CD4-positive, alpha-beta T cell (primary cell): ENCODE data around the gene KCNAB3. TPM values are rescaled to one million over a fixed set of nuclear protein-coding genes. Genes with fewer than 3 reads are reported as not detected.

Source experiments
- ATAC-seq: fragments of 200-7000 bp; cut with Tn5 transposase; one replicate; pipeline ENCODE4 v1.10.0; 2022; ENCODE audit warnings: mild to moderate bottlenecking; ENCODE audit not compliant: poor library complexity
- CTCF ChIA-PET: fragments of 350-600 bp; sonication (Branson Sonifier 250); formaldehyde crosslinking; loops from one replicate; lab custom pipeline; 2021; ENCODE audit warnings: antibody characterized with exemption, inconsistent platforms; lab: Charles Lee
- POLR2A ChIA-PET: fragments of 350-600 bp; sonication (Branson Sonifier 250); formaldehyde crosslinking; loops from one replicate; lab custom pipeline; 2021; ENCODE audit warnings: antibody characterized with exemption, inconsistent platforms; lab: Charles Lee
- DNase-seq, 14 experiments: peaks; one replicate each; pipeline ENCODE4 v3.0.0-alpha.2; 2013 to 2020; ENCODE audit warnings: mixed read lengths in 2 of 14
- H3K27ac ChIP-seq, 2 donors: one replicate each; pipeline versions ENCODE4 v1.5.1 to v1.7.0; 2013; ENCODE audit warnings: low read length in 2 of 2, low read depth in 1 of 2, mild to moderate bottlenecking in 1 of 2
- H3K27me3 ChIP-seq, 2 experiments: 1 replicate in 1 of 2; 2 replicates in 1 of 2; pipeline versions ENCODE4 v1.6.1 to v1.7.0; 2013; ENCODE audit warnings: low read length in 2 of 2, control low read depth in 1 of 2, mild to moderate bottlenecking in 1 of 2, moderate library complexity in 1 of 2; ENCODE audit not compliant: insufficient read depth in 2 of 2, control insufficient read depth in 1 of 2
- H3K36me3 ChIP-seq: one replicate; pipeline ENCODE4 v1.6.1; 2013; ENCODE audit warnings: low read length, control low read depth; ENCODE audit not compliant: insufficient read depth
- H3K4me1 ChIP-seq: one replicate; pipeline ENCODE4 v1.6.1; 2013; ENCODE audit warnings: low read length, control low read depth; ENCODE audit not compliant: insufficient read depth
- H3K4me3 ChIP-seq: one replicate; pipeline ENCODE4 v1.5.1; 2013; ENCODE audit warnings: mild to moderate bottlenecking, low read length, moderate library complexity
- H3K9me3 ChIP-seq, 2 experiments: 1 replicate in 1 of 2; 2 replicates in 1 of 2; pipeline versions ENCODE4 v1.6.1 to v1.7.0; 2013; ENCODE audit warnings: low read length in 2 of 2, mild to moderate bottlenecking in 2 of 2, control low read depth in 1 of 2, moderate library complexity in 1 of 2; ENCODE audit not compliant: control insufficient read depth in 1 of 2, insufficient read depth in 1 of 2
- H3K27ac Mint-ChIP-seq: one replicate; pipeline ENCODE4 v1.8.0; 2020; ENCODE audit warnings: mixed read lengths
- H3K27me3 Mint-ChIP-seq: one replicate; pipeline ENCODE4 v1.8.0; 2021; ENCODE audit warnings: mixed read lengths
- H3K36me3 Mint-ChIP-seq: one replicate; pipeline ENCODE4 v1.8.0; 2021; ENCODE audit warnings: low read depth, mixed read lengths
- H3K4me1 Mint-ChIP-seq: one replicate; pipeline ENCODE4 v1.8.0; 2021; ENCODE audit warnings: low read depth, mixed read lengths
- H3K4me3 Mint-ChIP-seq: one replicate; pipeline ENCODE4 v1.8.0; 2020; ENCODE audit warnings: mild to moderate bottlenecking, mixed read lengths
- H3K9me3 Mint-ChIP-seq: one replicate; pipeline ENCODE4 v1.8.0; 2020; ENCODE audit warnings: mixed read lengths
- intact Hi-C, 2 experiments: fragments of 100-400 bp; cut with DNase I in 1 of 2; cut with micrococcal nuclease in 1 of 2; formaldehyde crosslinking; loops; one replicate each; pipeline versions ENCODE4 v1.15.1 to v1.9.0; 2023 to 2025; cut with DNase I, micrococcal nuclease
- total RNA-seq, 174 experiments: library from RNA in 2 of 174; stranded (reverse) in 2 of 174; gene quantifications; one replicate each; pipeline ENCODE4 v1.2.3 and lab custom pipeline; 2021 to 2026
- TF ChIP-seq, protein P1 (sequence below): fragments of 200-600 bp; IDR thresholded peaks from one replicate; pipeline ENCODE4 v1.8.0; 2022; ENCODE audit warnings: antibody characterized with exemption, mild to moderate bottlenecking

Gene KCNAB3
- total RNA-seq, 2 experiments from 2014 or later, result 7.1 to 8.2 TPM

DNA sequence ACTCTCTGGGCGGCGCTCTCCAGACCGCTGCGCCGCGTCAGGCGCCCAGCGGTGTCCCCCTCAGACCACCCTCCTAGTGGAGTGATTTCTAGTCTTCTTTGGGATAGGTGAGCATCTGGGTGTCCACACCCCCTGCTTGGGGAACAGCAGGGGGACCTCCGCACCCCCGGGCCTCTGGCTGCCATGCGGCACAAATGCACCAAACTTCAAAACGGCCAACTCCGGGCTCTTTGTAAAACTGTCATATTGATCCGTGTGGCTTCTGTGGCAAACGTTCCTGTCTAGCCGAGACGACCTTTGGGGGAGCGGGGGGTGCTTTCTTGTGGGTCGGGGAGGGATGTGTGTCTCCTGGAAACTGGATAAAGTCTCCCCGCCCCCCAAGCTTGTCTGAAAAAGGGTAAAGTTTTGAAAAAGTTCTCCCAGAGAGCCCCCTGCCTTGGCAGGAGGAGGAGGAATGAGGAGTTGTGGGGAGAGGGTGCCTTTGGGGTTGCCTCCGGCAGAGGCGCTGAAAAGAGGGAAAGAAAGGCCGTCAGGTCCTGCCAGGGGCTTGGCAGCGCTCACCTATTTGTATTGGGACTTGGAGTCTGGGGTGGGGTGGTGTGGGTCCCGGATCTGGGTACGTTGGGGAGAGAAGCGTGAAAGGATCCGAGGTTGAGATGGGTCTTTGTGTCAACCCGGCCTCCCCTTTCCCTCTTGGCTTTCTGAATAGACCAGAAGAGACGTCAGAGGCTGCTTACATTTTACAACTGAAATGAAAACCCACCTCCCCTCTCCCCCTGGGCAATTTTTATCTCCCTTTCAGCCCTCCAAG is 43.2 kb downstream of the KCNAB3 start:
- H3K4me1 ChIP-seq, result peaks cover 61% of the 10 kb centered on the region
- no peak overlapping the region for H3K4me3 Mint-ChIP-seq
- H3K9me3 ChIP-seq, result no peaks in the 10 kb centered on the region
- H3K4me3 ChIP-seq, result peak overlapping the region; percentile 98
- DNase-seq, result peak; percentile 23 to 85 (median 60)
- no peaks in the 10 kb centered on the region for H3K27me3 Mint-ChIP-seq
- H3K36me3 Mint-ChIP-seq, result peaks cover 4% of the 10 kb centered on the region
- no peaks in the 10 kb centered on the region for H3K9me3 Mint-ChIP-seq
- H3K4me1 Mint-ChIP-seq, result peaks cover 6% of the 10 kb centered on the region
- peak; percentile 10 for ATAC-seq
- intact Hi-C loops, result loop anchor here (1.0 to 5.0 kb wide), 5 partner anchors 24 to 52 kb away; partner anchors contain the start of genes CNTROB (in 1 of the 2), KDM6B (in 1 of the 2), NAA38 (in 1 of the 2) and TRAPPC1 (in 1 of the 2)
- no peak overlapping the region for H3K27ac Mint-ChIP-seq
- ChIA-PET POLR2A (interaction anchor here (0.9 to 1.9 kb wide), 8 partner anchors 18 to 103 kb away, joined by 3 to 18 read pairs (median 4); partner anchors contain the start of genes CNTROB, NAA38, RNF227 and TRAPPC1), CTCF (interaction anchor here (1.0 to 1.3 kb wide), 2 partner anchors 12 to 104 kb away, joined by 3 to 5 read pairs; no protein-coding TSS in a partner anchor)
- TF ChIP-seq, protein P1, sequence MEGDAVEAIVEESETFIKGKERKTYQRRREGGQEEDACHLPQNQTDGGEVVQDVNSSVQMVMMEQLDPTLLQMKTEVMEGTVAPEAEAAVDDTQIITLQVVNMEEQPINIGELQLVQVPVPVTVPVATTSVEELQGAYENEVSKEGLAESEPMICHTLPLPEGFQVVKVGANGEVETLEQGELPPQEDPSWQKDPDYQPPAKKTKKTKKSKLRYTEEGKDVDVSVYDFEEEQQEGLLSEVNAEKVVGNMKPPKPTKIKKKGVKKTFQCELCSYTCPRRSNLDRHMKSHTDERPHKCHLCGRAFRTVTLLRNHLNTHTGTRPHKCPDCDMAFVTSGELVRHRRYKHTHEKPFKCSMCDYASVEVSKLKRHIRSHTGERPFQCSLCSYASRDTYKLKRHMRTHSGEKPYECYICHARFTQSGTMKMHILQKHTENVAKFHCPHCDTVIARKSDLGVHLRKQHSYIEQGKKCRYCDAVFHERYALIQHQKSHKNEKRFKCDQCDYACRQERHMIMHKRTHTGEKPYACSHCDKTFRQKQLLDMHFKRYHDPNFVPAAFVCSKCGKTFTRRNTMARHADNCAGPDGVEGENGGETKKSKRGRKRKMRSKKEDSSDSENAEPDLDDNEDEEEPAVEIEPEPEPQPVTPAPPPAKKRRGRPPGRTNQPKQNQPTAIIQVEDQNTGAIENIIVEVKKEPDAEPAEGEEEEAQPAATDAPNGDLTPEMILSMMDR, result no peak
- H3K27me3 ChIP-seq, result no peaks in the 10 kb centered on the region
- H3K27ac ChIP-seq, result peak overlapping the region; percentile 86 to 96
- peaks cover 21% of the 10 kb centered on the region for H3K36me3 ChIP-seq

GRCh38 chr17:7885367-7886226 is 44.1 kb downstream of the KCNAB3 start:
- intact Hi-C loops, result loop anchor here (2.0 to 5.0 kb wide), 3 partner anchors 23 to 51 kb away; partner anchors contain the start of genes CNTROB (in 1 of the 2), KDM6B (in 1 of the 2) and TRAPPC1 (in 1 of the 2)
- H3K4me1 ChIP-seq, result peaks cover 69% of the 10 kb centered on the region
- no peak overlapping the region for H3K27ac Mint-ChIP-seq

More at GRCh38 chr17:7885367-7886226, 44.1 kb downstream of the KCNAB3 start:
- Histone ChIP-seq H3K27ac (peak overlapping the region; percentile 86 to 96), H3K4me3 (peak overlapping the region; percentile 98), H3K27me3 (no peaks in the 10 kb centered on the region), H3K9me3 (no peaks in the 10 kb centered on the region), H3K36me3 (peaks cover 19% of the 10 kb centered on the region)
- H3K9me3 Mint-ChIP-seq, result no peaks in the 10 kb centered on the region
- peaks cover 6% of the 10 kb centered on the region for H3K4me1 Mint-ChIP-seq
- no peak overlapping the region for H3K4me3 Mint-ChIP-seq
- TF ChIP-seq, protein P1, result no peak
- no peaks in the 10 kb centered on the region for H3K27me3 Mint-ChIP-seq
- DNase-seq, result peak in 12 of 14 experiments; percentile 10 to 76 (median 32)
- no peak for ATAC-seq
- POLR2A ChIA-PET, result interaction anchor here (0.6 to 1.9 kb wide), 9 partner anchors 17 to 272 kb away, joined by 3 to 18 read pairs (median 3); partner anchors contain the start of genes CNTROB, NAA38, RNF227 and TRAPPC1
- H3K36me3 Mint-ChIP-seq, result peaks cover 4% of the 10 kb centered on the region
- CTCF ChIA-PET, result interaction anchor here (1.0 to 1.3 kb wide), 3 partner anchors 13 to 105 kb away, joined by 3 to 5 read pairs (median 3); no protein-coding TSS in a partner anchor
